22Rv1 (cell line): ENCODE measurements around the gene NFIL3.

Experiments
- CTCF ChIP-seq: fragments of 450-650 bp; IDR thresholded peaks from 2 replicates; pipeline ENCODE4 v1.5.1; 2017; ENCODE audit warnings: mild to moderate bottlenecking
- ZFX ChIP-seq: fragments of 450-650 bp; IDR thresholded peaks from 2 replicates; pipeline ENCODE4 v1.6.1; 2017; ENCODE audit warnings: antibody characterized with exemption, borderline replicate concordance

- TF ChIP-seq ZFX (no peak), CTCF (no peak)
These were observed 28.5 kb downstream of the NFIL3 start for GRCh38 chr9:91395106-91395552.
